GM21360 (cell line): ENCODE data around the gene SYNGR2.
A peak's percentile ranks its signal among the peaks of the same experiment; 100 is the strongest.
"Not testable (repeated sequence)": the region's sequence is repeated elsewhere in the genome, so short reads cannot be mapped to it uniquely, and the experiment has no call there.

Source experiments
- ATAC-seq: cut with Tn5 transposase; IDR thresholded peaks from one replicate; pipeline ENCODE4 v1.9.1; 2021; ENCODE audit warnings: mild to moderate bottlenecking, moderate library complexity; ENCODE audit not compliant: unreplicated experiment

Gene SYNGR2

GRCh38 chr17:78129351-78130089 is 38.9 kb upstream of the SYNGR2 start:
- no peak for ATAC-seq

GRCh38 chr17:78130090-78130436 is 38.3 kb upstream of the SYNGR2 start:
- ATAC-seq: no peak

- ATAC-seq: no peak
Observed at GRCh38 chr17:78130437-78131101, 37.8 kb upstream of the SYNGR2 start, which contains the start of gene TMC8. Gene TMC8, plus strand, starts transcription at chr17:78130771. Its CDS starts 818 bp downstream, at chr17:78131589.

GRCh38 chr17:78131172-78132083 is 37.0 kb upstream of the SYNGR2 start:
- no peak for ATAC-seq

GRCh38 chr17:78132084-78132676 is 36.2 kb upstream of the SYNGR2 start:
- ATAC-seq: no peak

GRCh38 chr17:78132767-78133178 is 35.6 kb upstream of the SYNGR2 start:
- no peak for ATAC-seq

GRCh38 chr17:78133179-78133951 is 35.0 kb upstream of the SYNGR2 start:
- ATAC-seq: no peak

GRCh38 chr17:78133971-78134898 is 34.1 kb upstream of the SYNGR2 start:
- ATAC-seq: no peak

GRCh38 chr17:78134899-78135385 is 33.4 kb upstream of the SYNGR2 start:
- no peak for ATAC-seq

- no peak for ATAC-seq
Observed at GRCh38 chr17:78135858-78136500, 32.4 kb upstream of the SYNGR2 start.

- no peak for ATAC-seq
Observed at GRCh38 chr17:78137392-78138203, 30.8 kb upstream of the SYNGR2 start.

GRCh38 chr17:78138204-78139060 is 29.9 kb upstream of the SYNGR2 start:
- ATAC-seq: no peak

GRCh38 chr17:78139861-78140168 is 28.6 kb upstream of the SYNGR2 start:
- not testable (repeated sequence) for ATAC-seq

- ATAC-seq: peak; percentile 68
Observed at GRCh38 chr17:78140169-78141051, 28.0 kb upstream of the SYNGR2 start.

- ATAC-seq: no peak
Observed at GRCh38 chr17:78141437-78142118, 26.8 kb upstream of the SYNGR2 start.
